ENCODE results near the gene IRAK3.

DNA sequence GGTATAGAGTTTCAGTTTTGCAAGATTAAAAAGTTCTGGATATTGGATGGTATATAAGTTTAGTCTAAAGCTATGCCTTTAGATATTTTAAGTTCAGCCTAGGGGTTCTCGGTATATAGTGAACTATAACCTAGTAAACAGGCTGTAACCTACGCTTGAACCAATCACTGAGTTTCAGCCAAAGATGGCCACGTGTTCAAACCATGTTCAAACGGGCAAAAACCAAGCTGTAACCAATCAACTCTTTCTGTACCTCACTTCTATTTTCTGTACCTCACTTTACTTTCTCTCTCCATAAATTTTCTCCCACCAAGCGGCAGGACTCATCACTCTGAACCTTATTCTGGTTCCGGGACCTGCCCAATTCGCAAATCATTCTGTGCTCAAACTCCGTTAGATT is 20.6 kb upstream of the IRAK3 start:
- TF ChIP-seq, protein P1, sequence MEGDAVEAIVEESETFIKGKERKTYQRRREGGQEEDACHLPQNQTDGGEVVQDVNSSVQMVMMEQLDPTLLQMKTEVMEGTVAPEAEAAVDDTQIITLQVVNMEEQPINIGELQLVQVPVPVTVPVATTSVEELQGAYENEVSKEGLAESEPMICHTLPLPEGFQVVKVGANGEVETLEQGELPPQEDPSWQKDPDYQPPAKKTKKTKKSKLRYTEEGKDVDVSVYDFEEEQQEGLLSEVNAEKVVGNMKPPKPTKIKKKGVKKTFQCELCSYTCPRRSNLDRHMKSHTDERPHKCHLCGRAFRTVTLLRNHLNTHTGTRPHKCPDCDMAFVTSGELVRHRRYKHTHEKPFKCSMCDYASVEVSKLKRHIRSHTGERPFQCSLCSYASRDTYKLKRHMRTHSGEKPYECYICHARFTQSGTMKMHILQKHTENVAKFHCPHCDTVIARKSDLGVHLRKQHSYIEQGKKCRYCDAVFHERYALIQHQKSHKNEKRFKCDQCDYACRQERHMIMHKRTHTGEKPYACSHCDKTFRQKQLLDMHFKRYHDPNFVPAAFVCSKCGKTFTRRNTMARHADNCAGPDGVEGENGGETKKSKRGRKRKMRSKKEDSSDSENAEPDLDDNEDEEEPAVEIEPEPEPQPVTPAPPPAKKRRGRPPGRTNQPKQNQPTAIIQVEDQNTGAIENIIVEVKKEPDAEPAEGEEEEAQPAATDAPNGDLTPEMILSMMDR (IDR thresholded peaks at IDR 0.05), result no peak
- TF ChIP-seq POLR2A (IDR thresholded peaks at IDR 0.05) (no peak), EP300 (IDR thresholded peaks at IDR 0.05; ENCODE audit: low read depth) (no peak)
